ENCODE data around the gene SH3RF1.

SH3RF1 gene

DNA sequence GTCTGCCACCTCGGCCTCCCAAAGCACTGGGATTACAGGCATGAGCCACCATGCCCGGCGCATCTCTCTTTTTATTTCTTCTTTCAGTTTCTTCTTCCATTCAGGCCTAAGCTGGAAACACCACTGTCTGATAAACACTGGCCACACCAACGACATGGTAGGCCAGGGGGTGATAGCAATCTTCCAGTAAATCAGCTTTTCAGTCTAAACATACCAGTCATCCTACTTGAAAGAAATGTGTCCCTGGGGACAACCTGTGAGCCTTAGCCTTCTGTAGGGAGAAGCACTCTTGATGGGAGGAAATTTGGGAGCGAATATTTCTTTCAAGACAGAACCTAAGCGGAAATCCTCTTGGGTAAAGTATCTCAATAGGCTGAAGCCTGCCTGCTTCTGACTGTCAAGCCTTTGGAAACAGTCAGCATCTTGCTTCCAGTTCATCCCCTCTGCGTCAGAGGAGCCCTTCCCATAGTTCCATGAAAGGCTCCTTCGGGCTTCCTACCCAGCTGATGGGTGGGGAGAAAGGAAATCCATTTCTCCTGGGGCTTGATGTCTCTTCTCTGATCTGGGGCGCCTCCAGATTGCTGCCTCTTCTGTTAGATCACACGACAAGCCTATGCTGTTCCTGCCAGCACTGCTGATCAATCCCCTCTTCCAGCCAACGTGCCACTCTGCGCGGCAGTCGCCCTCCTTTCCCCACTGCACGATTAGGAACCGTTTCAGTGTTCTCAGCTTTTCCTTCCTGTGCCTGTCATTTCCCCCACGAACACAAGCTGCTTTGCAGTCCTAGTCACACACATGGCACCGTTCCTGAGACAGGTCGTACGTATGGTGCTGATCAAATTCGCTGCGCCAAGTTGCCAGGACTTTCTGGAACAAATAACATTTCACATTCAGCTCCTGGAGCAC is 211.2 kb downstream of the SH3RF1 start:
- no peak for DNase-seq

DNA sequence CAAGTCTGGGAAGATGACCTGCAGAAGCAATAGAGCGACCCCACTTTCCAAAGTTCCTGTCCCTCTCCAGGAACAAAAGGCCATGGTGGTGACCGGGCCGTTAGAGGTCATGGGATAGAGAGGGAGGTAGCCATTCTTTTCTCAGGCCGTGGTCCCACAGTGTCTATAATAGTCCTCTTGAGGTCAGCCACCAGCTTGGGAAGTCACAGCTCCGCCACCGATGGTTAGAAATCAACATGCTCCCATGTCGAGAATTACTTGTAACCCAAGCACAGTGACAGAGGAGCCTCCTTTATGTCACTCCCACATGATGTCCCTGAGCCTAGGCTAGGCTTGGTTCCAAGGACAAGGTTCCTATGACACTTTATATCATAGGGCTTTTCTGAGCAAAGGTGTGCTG is 212.4 kb downstream of the SH3RF1 start:
- DNase-seq: no peak

DNA sequence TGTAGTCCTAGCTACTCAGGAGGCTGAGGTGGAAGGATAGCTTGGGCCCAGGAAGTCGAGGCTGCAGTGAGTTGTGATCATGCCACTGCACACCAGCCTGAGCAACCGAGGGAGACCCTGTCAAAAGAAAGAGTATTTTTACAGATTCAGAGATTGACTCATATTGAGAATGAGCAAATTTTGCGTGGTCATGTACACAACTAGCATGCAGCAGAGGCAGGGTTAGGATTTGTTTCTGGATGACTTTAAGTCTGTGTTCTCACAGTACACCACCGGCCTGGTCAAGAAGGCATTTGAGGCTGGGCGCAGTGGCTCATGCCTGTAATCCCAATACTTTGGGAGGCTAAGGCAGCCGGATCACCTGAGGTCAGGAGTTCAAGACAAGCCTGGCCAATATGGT is 215.9 kb downstream of the SH3RF1 start:
- no peak for DNase-seq

DNA sequence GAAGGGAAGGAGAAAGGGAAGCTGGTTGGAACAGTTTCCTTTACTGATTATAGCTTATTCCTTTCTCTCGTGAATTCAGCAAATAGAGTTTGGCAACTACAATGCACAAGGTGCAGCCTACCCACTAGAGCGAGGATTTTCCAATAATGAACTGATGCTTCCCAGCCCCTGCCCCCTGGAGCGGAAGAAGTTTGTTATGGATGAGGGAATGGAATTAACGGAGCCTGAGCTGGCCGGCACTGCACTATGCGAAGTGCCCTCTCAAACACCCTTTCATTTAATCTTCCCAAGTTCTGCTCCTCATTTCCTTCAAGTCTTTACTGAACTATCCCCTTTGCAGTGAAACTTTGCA is 218.2 kb downstream of the SH3RF1 start:
- no peak for DNase-seq

DNA sequence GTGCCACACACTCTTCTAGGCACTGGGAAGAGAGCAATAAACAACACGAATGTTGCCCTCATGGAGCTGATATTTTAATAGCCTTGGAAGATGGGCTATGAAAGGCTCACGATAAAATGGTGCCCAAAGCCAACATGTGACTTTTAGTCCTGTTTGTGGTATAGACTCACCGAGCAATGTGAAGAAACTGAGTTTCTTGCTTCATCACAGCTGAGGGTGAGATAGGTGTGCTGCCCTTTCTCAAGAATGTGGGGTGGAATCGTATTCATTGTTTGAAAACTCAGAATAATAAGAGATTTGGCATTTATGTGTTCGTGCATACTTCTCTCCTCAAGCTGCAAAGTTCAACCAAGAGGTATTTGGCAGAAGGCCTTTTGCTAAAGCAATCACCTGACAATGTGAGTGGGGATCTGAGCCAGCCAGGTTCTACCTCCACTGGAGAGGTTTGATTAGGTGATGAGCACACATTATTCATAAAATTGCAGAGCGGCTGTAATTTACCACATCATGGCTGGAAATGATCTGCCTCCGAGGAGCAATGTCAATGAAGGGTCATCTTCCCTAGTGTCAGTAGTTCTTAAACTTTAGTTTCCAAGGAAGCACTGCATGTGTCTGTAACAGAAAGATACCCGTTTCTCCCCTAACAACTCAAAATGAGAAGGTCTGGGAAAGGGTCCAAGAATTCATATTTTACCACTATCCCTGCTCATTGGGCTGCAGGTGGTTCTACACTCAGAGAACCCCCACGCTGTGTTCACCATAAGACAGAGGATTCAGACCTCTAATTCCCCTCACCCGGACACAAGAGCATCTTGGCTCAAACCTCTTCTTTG is 218.8 kb downstream of the SH3RF1 start:
- no peak for DNase-seq

DNA sequence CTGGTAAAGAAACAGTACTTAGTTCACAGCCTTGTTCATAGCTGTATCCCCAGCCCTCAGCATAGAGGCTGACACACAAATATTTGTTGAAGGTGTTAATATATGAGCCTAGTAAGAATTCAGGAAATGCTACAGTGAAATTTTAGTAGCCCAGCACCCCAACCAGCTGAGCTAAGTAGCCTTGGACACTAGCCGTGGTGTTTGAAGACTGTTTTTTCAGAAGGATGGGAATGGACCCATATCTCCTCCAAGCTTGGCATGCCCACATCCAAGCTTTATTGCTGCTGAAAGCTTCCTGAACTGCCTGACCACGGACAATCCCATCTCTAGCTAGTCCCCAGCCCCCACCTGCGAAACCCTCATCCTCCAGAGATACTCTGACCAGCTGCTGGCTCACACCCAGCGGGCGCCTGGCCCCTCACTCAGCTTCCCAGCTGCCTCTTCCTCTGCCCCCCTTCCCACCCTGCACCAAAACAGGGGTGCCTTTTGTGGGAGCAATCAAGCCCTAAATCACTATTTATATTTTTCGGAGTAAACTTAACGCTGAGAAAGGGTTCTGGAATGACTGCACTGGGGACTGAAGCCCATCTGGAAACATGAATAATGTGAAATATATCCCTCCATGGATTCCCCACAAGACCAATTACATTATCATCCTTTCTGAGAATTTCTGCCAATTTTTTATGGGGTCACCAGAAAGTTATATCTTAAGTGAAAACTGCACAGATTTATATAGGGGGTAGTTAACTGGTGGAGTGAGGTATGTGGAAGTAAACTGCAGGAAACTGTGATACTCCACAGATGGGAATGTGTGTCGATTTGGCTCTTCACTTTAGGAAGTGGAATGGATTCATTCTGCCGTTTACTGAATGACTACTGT is 219.6 kb downstream of the SH3RF1 start:
- no peak for DNase-seq

DNA sequence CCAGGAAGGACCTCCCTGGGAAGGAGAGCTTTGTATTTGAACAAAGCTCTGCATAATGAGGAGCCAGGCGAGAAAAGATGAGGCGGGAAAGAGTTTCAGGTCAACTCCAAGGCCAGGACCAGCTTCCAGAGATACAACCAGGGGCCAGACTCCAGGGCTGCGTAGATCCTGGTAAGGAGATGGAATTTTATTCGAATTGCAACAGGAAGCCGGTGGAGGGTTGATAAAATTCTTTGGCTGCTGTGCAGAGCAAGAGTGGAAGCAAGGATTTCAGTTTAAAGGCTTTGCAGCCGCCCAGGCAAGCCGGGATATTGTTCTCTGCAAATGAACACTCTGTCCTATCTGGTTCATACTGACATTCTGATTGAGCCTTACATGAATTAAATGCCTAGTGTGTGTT is 220.5 kb downstream of the SH3RF1 start:
- no peak for DNase-seq

DNA sequence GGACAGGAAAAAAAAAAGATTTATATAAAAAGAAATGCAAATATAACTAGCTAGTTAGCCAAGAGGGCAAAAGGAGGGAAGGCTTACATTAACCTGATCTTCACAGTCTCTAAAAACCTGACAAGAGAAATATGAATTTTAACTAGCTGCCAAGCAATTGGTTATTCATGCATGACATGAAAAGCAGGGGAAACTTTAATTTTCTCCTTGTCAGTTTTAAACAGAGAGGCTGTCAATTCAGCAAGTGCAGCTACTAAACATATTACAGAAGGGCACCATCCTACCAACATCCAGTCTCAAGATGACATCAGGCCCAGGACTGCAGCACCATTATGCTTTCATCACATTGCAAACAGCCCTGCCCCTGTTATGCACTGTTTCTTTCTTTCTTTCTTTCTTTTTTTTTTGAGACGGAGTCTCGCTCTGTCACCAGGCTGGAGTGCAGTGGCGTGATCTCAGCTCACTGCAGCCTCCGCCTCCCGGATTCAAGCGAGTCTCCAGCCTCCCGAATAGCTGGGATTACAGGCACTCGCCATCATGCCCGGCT is 221.8 kb downstream of the SH3RF1 start:
- DNase-seq: no peak

DNA sequence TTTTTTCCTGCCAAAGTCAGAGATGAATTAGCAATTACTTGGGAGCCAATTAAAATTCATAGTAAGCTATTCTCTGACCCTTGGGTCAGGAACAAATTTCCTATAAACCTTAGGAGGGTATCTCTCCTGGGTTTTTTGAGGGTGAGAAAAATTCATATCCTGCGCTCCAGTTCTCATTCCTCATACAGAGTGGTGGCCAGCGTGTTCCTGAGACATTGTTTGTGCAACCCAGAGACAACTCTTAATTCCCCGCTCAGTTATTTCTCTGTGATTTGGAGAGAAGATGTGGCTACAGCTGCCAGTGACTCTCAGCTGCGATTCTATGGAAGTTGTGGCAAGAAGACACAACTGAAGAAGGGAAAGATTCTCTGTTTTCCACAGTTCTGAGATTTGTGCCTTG is 222.8 kb downstream of the SH3RF1 start:
- DNase-seq: no peak

DNA sequence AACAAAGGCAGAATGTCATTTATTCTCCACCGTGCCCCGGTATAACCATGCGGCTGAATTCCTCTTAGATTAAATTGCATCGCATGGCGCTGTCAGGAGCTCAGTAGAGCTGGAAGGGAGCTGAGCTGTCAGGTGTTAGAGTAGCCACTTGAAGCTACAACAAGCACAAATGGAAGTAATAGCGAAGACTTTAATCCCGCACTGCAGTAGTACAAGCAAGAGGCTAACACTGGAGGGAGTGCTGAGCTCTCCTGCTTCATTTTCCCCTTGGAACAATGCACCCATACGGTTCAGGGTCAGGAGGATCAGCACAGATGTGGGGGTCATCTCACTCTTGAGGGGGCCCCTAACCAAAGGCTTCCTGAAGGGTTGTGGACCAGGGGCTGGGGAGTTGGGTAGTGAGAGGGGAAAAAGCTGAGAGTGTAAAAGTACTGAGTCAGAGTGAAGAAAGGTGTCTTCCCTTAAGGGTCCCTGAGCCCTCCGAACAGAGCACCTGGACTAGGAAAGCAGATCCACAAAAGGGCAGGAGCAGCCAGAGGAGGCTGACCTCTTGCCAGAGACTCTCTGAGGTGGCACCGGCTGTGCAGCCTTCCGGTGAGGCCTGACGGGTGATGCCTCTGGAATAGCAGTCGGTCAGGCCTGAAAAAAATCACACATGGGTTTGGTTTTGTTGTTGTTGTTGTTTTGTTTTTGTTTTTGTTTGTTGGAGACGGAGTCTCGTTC is 224.7 kb downstream of the SH3RF1 start:
- DNase-seq: no peak

DNA sequence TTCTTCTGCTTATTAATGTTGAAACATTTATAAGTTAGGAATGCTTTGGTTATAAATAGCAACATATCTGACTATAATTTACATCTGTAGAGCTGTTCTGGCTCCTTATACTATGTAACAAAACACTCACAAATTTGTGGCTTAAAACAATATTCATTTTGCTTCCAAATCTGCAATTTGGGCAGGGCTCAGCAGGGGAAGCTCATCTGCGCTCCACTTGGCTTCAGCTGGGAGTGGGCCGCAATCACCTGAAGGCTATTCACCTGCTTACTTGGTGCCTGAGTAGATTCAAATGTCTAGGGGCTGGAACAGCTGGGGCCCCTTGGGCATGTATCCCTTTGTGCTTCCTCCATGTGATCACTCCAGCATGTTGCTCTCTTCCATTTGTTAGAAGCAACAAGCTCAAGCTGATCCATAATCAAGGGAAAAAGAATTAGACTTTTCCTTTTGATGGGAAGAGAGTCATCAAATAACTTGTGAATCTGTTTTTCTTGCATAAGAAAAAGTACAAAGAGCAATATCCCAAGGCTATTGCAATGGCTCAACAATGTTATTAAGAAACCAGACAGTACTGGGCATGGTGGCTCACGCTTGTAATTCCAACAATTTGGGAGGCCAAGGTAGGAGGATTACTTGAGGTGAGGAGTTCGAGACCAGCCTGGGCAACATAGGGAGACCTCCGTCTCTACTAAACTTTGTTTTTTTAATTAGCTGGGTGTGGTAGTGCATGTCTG is 225.9 kb downstream of the SH3RF1 start:
- no peak for DNase-seq
